ENCODE measurements around the gene C11orf68.
"Not testable (repeated sequence)": the region's sequence is repeated elsewhere in the genome, so short reads cannot be mapped to it uniquely, and the experiment has no call there.

C11orf68 gene

DNA sequence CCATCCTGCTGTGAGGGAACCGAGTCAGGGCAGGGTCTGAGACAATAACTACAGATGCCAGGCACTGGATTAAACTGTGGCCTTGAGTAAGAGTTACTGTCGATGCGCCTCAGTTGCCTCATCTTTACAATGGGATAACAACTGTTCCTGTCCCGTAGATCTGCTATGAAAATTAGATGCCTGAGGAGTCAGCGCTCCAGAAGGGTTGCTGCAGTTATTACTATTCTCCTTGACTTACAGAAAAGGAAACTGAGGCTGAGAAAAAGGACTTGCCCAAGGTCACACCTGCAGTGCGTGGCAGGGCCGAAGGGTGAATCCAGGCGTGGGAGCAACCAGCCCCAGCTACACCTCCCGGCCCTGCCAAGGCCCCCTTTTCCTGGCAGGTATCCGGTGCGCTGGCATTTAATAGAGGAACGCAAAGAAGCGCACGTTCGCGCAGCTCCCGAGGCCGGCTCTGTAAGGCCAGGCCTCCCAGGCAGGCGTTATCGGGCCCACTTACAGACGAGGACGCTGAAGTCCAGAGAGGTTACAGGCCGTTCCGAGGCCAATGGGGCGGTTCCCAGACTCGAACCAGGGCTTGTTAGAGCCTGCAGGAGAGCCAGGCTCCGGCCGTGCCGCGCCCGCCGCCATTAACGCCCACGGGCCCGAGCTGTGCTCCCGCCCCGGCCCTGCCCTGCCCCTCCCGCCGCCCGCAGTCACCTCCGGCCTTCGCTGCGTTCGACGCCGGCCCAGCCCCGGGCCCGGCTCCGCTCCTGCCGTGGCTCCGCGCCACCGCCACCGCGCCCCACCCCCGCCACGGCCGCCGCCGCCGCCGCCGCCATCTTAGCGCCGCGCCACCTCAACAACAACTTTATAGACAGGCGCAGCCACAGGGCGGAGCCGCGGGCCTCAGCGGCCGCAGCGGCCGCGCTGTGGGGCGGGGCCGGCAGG, at the start of gene C11orf68:
Gene C11orf68, minus strand, starts transcription at position 852 of the 930 bp plus-strand sequence. Its CDS starts 31 bp downstream, at position 821.
- DNase-seq (ENCODE audit: low read depth) = no peak

DNA sequence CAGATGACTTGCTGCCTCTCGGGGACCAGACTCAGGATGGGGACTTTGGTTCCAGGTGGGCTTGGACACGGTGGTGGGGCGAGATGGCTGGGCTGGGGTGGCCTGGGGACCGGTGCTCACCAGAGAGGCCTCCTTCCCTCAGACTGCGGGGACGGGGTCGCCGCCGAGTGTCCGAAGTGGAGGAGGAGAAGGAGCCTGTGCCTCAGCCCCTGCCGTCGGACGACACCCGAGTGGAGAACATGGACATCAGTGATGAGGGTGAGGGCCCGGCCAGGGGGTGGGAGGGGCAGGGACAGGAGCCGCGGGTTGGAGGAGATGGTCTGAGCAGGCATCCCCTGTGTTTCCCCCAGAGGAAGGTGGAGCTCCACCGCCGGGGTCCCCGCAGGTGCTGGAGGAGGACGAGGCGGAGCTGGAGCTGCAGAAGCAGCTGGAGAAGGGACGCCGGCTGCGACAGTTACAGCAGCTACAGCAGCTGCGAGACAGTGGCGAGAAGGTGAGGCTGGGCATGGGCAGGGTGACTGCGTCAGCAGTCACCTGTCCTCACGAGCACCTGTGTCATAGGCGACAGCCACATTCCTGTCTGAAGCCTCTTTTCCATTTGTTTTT, 48.6 kb upstream of the C11orf68 start:
- DNase-seq (ENCODE audit: low read depth) = no peak

DNA sequence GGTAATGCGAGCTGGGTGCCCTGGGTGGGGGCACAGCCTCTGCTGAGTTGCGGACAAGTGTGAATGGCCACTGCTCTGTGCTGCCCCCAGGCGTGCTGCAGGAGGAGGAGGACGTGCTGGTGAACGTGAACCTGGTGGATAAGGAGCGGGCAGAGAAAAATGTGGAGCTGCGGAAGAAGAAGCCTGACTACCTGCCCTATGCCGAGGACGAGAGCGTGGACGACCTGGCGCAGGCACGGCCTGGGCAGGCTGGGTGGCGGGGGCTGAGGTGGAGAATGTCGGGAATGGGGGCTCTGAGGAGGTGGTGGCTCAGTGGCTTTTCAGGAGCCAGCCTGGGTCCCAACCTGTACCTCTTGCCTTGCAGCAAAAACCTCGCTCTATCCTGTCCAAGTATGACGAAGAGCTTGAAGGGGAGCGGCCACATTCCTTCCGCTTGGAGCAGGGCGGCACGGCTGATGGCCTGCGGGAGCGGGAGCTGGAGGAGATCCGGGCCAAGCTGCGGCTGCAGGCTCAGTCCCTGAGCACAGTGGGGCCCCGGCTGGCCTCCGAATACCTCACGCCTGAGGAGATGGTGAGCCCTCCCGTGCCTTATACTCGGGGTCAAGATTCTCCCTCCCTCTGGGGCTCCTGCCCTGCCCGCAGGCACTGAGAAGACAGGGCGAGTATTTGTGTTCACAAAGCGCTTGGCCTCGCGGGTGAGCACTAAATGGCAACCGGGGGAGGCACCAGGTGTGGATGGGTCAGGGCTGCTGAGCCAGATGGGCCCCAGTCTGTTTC, 47.3 kb upstream of the C11orf68 start:
- DNase-seq (ENCODE audit: low read depth) = no peak

DNA sequence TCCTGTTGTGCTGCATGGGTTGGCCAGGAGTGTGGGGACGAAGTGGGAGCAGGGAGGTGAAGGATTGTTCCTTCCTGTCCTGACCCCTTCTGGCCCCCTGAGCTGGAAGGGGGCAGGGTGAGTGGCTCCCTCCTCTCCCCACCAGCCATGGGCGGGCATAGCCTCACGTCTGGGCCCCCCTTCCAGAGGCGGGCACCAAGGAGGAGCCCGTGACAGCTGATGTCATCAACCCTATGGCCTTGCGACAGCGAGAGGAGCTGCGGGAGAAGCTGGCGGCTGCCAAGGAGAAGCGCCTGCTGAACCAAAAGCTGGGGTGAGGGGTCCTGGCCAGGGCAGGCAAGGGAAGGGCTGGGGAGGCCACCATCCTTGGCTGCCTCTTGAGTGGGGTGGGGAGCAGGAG, 46.0 kb upstream of the C11orf68 start:
- no peak for DNase-seq (ENCODE audit: low read depth)

DNA sequence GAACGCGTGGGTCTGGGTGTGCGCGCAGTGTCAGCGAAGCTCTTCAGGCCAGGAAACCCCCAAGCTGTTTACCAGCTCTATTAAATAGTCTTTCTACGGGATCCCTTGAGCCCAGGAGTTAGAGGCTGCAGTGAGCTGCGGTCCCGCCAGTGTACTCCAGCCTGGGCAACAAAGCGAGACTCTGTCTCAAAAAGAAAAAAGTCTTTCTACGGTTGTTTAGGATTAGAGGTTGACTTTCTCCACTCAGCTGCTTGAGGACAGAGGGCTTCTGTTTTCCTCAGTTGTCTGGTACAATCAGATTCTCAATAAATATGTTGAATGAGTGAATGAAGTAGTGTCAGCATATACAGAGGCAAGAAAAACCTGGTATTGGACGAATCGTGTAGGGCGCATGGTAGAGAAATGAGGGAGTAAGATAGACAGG, 43.3 kb upstream of the C11orf68 start:
- DNase-seq (ENCODE audit: low read depth) = no peak

DNA sequence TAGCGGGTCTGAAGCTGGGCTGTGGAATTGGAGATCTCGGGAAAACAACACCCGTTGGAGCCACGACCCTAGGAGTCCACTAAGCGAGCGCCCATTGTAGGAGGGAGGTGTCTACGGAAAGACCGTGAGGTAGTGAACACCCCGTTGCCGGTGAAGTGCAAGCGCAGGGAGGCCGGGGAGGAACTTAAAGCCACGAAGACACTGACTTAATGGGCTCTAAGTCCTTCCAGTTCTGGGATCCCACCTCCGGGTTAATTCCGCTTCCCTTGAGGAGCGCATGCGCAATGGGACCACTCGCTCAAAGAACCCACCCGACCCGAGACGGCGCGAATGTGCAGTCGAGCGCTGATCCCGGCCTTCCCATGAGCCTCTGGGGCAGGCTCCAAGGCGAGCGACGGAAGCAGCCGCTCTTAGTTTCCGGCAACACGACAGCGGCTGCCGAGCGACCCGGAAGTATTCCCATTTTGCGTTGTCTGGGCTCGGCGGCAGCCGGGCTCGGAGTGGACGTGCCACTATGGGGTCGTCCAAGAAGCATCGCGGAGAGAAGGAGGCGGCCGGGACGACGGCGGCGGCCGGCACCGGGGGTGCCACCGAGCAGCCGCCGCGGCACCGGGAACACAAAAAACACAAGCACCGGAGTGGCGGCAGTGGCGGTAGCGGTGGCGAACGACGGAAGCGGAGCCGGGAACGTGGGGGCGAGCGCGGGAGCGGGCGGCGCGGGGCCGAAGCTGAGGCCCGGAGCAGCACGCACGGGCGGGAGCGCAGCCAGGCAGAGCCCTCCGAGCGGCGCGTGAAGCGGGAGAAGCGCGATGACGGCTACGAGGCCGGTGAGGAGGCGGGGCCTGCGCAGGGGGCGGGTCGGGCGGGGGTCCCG, 42.6 kb upstream of the C11orf68 start, which contains the start of gene SART1:
Gene SART1, plus strand, starts transcription at position 468 of the 874 bp plus-strand sequence. Its CDS starts 47 bp downstream, at position 515.
- peak; percentile 98 for DNase-seq (ENCODE audit: low read depth)

DNA sequence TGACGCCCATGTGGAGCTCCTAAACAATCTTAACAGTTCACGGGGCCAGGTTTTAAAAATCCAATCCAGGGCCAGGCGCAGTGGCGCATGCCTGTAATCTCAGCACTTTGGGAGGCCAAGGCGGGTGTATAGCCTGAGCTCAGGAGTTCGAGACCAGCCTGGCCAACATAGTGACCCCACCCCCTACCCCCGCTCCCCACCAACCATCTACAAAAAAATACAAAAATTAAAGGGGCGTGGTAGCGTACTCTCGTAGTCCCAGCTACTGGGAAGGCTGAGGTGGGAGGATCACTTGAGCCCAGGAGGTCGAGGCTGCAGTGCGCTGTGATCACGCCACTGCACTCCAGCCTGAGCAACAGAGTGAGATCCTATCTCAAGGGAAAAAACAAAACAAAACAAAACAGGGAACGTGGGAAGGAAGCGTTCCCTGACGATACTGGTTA, 42.0 kb upstream of the C11orf68 start:
- no peak for DNase-seq (ENCODE audit: low read depth)

DNA sequence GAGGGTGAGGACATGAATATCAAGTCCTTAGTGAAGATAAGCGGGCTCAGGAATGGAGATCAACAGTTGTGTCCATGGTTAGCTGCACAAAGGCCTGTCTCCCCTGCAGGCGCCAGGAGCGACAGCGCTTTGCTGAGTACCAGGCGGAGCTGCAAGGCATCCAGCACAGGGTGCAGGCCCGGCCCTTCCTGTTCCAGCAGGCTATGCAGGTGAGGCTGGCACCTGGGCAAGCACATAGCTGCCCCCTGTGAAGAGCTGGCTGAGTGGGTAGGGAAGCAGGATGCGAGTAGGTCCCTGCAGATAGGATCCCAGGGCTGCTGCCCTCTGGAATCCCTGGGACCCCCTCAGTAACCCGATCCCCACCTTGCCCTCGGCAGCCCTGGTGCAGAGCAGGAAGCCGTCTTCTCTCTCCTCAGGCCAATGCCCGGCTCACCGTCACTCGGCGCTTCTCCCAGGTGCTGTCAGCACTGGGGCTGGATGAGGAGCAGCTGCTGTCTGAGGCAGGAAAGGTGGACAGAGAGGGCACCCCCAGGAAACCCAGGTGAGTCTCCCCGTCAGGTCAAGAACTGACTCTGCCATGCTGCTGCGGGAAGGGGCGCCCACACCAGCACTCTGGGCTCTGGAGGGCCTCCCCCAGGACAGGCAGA, 40.0 kb upstream of the C11orf68 start:
- DNase-seq (ENCODE audit: low read depth) = no peak

DNA sequence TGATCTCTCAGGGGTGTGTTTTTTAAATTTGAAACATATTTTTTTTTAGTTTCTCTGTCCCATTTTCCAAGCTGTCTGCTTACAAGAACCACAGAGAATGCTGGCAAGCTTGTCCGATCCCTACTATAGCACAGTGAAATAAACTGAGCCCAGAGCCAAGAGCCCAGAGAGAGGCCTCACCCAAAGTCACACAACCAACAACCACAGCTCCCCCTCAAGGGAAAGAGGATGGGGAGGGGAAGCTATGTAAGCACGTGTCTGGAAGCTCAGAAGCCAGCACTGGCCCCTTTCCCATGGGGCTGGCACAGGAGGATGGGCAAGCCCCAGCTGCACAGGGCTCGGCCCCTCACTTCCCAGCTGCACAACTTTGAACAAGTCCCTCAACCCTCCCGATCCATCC, 39.4 kb upstream of the C11orf68 start:
- no peak for DNase-seq (ENCODE audit: low read depth)

DNA sequence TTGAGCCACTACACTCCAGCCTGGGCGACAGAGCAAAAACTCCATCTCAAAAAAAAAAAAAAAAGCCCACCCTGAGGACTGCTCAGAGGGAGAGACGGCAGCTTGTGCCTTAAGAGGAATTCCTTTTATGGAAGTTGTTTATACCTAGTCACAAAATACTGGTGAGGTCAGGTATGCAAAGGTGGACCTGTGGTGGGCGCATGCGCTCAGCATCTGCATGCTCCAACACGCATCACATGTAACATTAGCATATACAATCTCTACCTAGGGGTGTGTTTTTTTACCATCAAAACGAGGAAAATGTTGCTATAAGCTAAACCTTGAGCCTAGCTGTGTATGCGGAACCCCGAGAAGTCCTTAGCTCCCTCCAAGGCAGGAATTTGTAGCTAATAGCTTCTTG, 35.9 kb upstream of the C11orf68 start:
- DNase-seq (ENCODE audit: low read depth) = no peak

DNA sequence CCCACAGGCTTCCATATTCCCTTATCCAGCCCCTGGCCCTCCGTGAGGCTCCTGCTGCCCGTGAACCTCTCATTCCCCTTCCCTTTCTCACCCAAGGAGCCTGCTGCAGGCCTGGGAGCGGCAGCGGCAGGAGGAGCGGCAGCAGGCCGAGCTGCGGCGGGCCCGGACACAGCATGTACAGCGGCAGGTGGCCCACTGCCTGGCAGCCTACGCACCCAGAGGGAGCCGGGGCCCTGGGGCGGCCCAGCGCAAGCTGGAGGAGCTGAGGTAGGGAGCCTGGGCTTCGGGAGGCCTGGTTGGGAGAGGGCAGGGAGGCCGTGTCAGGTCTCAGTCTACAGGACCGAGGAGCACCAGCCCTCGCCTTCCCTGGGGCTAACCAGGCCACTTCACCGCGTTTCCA, 34.6 kb upstream of the C11orf68 start:
- DNase-seq (ENCODE audit: low read depth) = no peak

DNA sequence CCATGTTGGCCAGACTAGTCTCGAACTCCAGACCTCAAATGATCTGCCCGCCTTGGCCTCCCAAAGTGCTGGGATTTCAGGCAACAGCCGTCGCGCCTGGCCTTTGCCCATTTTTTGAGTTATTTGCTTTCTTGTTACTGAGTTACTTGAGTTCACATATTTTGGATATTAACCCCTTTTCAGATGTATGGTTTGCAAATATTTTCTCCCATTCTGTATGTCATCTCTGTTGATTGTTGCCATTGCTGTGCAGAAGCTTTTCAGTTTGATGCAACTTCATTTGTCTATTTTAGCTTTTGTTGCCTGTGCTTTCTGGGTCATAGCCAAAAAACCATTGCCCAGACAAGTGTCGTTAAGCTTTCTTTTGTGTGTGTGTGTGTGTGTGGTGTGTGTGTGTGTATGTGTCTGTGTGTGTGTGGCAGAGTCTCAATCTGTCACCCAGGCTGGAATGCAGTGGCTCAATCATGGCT, 33.2 kb upstream of the C11orf68 start:
- no peak for DNase-seq (ENCODE audit: low read depth)

DNA sequence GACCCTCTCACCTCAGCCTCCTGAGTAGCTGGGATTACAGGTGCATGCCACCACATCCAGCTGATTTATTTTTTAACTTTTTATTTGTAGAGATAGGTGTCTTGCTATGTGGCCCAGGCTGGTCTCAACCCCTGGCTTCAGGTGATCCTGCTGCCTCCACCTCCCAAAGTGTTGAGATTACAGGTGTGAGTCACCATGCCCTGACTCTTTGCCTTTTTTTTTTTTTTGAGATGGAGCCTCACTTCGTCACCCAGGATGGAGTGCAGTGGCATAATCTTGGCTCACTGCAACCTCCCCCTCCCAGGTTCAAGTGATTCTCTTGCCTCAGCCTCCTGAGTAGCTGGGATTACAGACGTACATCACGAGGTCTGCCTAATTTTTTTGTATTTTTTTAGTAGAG, 32.8 kb upstream of the C11orf68 start:
- DNase-seq (ENCODE audit: low read depth) = not testable (repeated sequence)

DNA sequence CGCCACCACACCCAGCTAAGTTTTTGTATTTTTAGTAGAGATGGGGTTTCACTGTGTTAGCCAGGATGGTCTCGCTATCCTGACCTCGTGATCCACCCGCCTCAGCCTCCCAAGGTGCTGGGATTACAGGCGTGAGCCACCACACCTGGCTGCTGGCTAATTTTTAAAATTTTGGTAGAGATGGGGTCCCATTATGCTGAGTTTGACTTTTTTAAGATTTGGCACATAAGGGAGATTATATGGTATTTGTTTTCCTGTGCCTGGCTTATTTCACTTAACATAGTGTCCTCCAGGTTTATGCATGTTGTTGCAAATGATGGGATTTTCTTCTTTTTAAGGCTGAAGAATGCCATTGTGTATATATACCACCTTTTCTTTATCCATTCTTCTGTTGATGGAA, 31.8 kb upstream of the C11orf68 start:
- DNase-seq (ENCODE audit: low read depth) = not testable (repeated sequence)

DNA sequence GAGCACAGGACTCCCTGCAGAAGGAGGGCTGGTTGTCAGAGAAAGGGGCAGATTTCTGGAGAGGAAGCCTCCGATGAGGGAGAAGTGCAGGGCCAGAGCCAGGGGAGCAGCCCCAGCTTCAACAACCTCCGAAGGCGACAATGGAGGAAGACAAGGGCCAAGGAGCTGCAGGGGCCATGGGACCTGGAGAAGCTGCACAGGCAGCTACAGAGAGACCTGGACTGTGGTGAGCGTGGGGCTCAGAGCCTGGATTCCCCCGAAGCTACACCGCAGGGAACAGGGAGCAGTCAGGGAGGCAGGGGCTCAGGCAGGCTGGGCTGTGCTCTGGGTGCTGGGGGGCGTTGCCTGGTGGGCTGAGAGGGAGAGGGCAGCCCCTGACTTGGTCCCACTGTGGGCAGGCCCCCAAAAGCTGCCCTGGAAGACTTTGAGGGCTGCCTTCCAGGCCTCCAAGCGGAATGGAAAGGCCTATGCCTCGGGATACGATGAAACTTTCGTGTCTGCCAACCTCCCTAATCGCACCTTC, 28.8 kb upstream of the C11orf68 start:
- DNase-seq (ENCODE audit: low read depth) = no peak

DNA sequence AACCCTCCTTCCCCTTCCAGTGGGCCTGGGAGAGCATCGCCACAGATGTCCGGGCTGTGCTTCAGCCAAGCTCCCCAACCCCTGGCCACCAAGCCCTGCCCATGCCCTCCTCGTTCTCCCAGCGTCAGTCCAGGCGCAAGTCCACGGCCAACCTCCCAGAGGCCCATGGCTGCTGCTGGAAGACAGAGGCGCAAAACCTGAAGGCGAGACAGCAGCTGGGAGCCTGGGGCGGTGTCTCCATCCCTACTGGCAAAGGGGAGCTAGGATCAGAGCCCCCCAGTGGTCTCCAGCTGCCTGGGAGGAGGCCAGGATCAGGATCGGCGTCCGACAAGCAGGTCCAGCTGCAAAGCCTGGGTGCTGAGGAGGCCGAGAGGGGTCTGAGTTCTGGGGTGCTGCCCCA, 28.3 kb upstream of the C11orf68 start:
- no peak for DNase-seq (ENCODE audit: low read depth)

DNA sequence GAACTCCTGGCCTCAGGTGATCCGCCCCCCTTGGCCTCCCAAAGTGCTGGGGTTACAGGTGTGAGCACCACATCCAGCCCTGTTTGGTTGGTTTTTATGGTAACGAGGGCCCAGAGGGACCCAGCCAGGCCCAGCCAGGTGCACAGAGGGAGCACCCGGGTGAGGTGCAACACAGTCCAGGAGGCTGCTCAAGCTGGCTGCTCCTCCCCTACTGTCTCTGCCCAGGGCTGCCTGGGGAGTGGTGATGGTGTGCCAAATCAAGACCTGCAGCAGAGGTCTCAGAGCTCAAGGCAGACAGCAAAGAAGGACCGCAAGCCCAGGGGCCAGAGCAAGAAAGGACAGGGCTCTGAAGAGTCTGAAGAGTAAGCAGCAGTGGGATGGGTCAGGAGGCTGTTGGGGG, 27.8 kb upstream of the C11orf68 start:
- no peak for DNase-seq (ENCODE audit: low read depth)

DNA sequence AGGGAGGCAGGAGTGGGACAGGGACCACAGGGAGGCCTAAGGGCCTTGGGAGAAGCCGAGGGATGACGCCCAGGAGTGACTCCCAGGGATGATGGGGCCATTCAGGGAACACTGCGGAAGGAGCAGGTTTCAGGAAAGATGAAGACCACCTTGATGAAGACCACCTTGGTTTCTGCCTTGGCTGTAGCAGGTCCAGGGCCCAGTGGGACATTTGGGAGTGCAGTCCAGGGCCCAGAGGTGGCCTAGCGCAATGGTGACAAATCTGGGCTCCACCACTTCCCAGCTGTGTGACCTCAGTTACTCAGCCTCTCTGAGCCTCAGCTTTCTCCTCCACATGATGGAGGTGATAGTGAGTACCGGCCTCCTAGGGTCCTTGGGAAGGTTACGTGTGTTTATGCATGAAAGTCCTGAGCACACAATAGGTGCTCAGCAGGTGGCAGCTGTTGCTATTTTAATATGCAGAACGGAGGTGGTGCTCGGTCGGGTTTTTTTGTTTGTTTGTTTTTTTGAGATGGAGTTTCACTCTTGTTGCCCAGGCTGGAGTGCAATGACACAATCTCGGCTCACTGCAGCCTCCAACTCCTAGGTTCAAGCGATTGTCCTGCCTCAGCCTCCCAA, 27.2 kb upstream of the C11orf68 start:
- DNase-seq (ENCODE audit: low read depth) = no peak

DNA sequence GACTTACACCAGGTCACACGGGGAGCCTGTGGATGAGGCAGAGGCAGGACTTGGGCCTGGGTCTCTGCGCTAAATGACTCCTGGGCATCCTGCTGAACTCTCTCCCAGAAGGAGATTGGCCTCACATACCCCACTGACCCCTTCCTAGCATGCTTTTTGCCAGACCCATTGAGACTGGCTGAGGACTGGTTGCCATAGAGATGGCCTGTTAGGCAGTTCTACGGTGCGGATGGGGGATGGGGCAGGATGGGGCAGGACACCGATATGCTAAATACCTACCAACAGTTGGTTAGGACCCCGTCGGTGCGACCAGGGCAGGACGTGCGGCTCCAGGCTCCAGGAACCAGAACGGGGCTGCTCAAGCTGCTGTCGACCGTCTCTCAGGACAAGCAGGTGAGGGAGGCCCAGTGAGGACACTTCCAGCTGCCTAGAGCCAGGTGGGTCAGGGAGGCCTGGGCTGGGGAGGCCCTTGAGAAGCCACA, 26.6 kb upstream of the C11orf68 start, which contains the start of gene TSGA10IP:
Gene TSGA10IP, plus strand, starts transcription at position 51 of the 482 bp plus-strand sequence. Its CDS starts 196 bp downstream, at position 247.
- DNase-seq (ENCODE audit: low read depth) = no peak

DNA sequence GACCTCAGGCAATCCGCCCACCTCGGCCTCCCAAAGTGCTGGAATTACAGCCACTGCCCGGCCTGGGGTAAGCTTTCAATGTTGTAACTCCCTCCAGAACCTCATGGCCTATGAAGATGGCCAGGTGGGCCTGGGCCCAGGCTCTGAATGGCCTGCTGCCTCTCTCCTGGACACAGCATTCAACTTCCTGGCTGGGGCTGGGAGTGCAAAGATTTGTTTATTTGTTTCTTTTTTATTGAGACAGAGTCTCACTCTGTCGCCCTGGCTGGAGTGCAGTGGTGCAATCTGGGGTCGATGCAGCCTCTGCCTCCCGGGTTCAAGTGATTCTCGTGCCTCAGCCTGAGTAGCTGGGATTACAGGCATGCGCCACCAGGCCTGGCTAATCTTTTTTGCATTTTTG, 25.9 kb upstream of the C11orf68 start:
- no peak for DNase-seq (ENCODE audit: low read depth)
